IMR-90 (cell line): ENCODE measurements around the gene TP53TG5. TPM values are rescaled to one million over a fixed set of nuclear protein-coding genes. Genes with fewer than 3 reads are reported as not detected.

Experiments used
- ATAC-seq: fragments of 200-7000 bp; cut with Tn5 transposase; 2 replicates; pipeline ENCODE4 v1.9.1; 2020; ENCODE audit warnings: low read depth, mild to moderate bottlenecking, moderate library complexity
- BruUV-seq: library from RNA; stranded (reverse); fragments of 400-500 nt; replicated peaks from 2 replicates; lab custom pipeline; 2021; lab: Mats Ljungman, UMichigan
- CTCF ChIA-PET: fragments of 300-600 bp; formaldehyde crosslinking; extraction: SDS; loops from one replicate; lab custom pipeline; 2021; ENCODE audit warnings: antibody characterized with exemption; lab: Yijun Ruan, JAX
- POLR2A ChIA-PET: fragments of 300-600 bp; sonication (Branson Sonifier 250); formaldehyde crosslinking; loops from one replicate; lab custom pipeline; 2022; ENCODE audit warnings: antibody characterized with exemption; ENCODE audit not compliant: unreplicated experiment; lab: Charles Lee
- DNase-seq: peaks from one replicate; pipeline ENCODE4 v3.0.0; 2013
- H2AFZ ChIP-seq: replicated peaks from 2 replicates; pipeline ENCODE3; 2013; ENCODE audit warnings: low read length, mild to moderate bottlenecking; ENCODE audit not compliant: poor library complexity
- H2AK5ac ChIP-seq: 2 replicates; pipeline ENCODE4 v1.6.1; 2013; ENCODE audit warnings: low read depth, low read length, inconsistent platforms
- H2AK9ac ChIP-seq: replicated peaks from 2 replicates; pipeline ENCODE3; 2013; ENCODE audit warnings: mild to moderate bottlenecking, low read depth, low read length, moderate library complexity; ENCODE audit not compliant: poor library complexity
- H2BK120ac ChIP-seq: 2 replicates; pipeline ENCODE4 v1.6.1; 2013; ENCODE audit warnings: low read depth, low read length, inconsistent platforms
- H2BK15ac ChIP-seq: 3 replicates; pipeline ENCODE4 v1.6.1; 2013; ENCODE audit warnings: low read depth, low read length, inconsistent platforms
- H2BK20ac ChIP-seq: 2 replicates; pipeline ENCODE4 v1.6.1; 2013; ENCODE audit warnings: low read depth, mild to moderate bottlenecking, inconsistent platforms, low read length, moderate library complexity
- H2BK5ac ChIP-seq: 2 replicates; pipeline ENCODE4 v1.6.1; 2013; ENCODE audit warnings: mild to moderate bottlenecking, low read depth, low read length, inconsistent platforms; ENCODE audit not compliant: poor library complexity, severe bottlenecking
- H3K14ac ChIP-seq: replicated peaks from 2 replicates; pipeline ENCODE4 v1.6.1; 2013; ENCODE audit warnings: low read depth, low read length, inconsistent platforms
- H3K18ac ChIP-seq: 2 replicates; pipeline ENCODE4 v1.6.1; 2013; ENCODE audit warnings: low read depth, low read length, control low read depth
- H3K23ac ChIP-seq: 2 replicates; pipeline ENCODE4 v1.6.1; 2013; ENCODE audit warnings: low read depth, low read length, inconsistent platforms
- H3K27ac ChIP-seq: 2 replicates; pipeline ENCODE4 v1.5.1; 2013; ENCODE audit warnings: mild to moderate bottlenecking, control low read depth, low read length; ENCODE audit not compliant: insufficient read depth
- H3K27me3 ChIP-seq: 2 replicates; pipeline ENCODE4 v1.6.1; 2013; ENCODE audit warnings: low read length; ENCODE audit not compliant: control insufficient read depth, insufficient read depth
- H3K36me3 ChIP-seq: 2 replicates; pipeline ENCODE4 v1.6.1; 2013; ENCODE audit warnings: low read length, mixed read lengths; ENCODE audit not compliant: control insufficient read depth, insufficient read depth
- H3K4ac ChIP-seq: 2 replicates; pipeline ENCODE4 v1.6.1; 2013; ENCODE audit warnings: low read depth, low read length, inconsistent platforms
- H3K4me1 ChIP-seq: 2 replicates; pipeline ENCODE4 v1.6.1; 2013; ENCODE audit warnings: low read length, mixed read lengths; ENCODE audit not compliant: control insufficient read depth, insufficient read depth
- H3K4me2 ChIP-seq: 2 replicates; pipeline ENCODE4 v1.6.1; 2013; ENCODE audit warnings: low read depth, mild to moderate bottlenecking, control low read depth, low read length, moderate library complexity
- H3K4me3 ChIP-seq: 2 replicates; pipeline ENCODE4 v1.5.1; 2013; ENCODE audit warnings: low read depth, mild to moderate bottlenecking, control low read depth, low read length, moderate library complexity; ENCODE audit not compliant: insufficient read depth
- H3K56ac ChIP-seq: 2 replicates; pipeline ENCODE4 v1.6.1; 2013; ENCODE audit warnings: low read length, inconsistent platforms; ENCODE audit not compliant: insufficient read depth; ENCODE audit errors: extremely low read depth
- H3K79me1 ChIP-seq, 2 experiments: 2 replicates each; pipeline ENCODE4 v1.6.1; 2013; ENCODE audit warnings: low read length in 2 of 2, inconsistent platforms in 1 of 2, low read depth in 1 of 2
- H3K9ac ChIP-seq: 2 replicates; pipeline ENCODE4 v1.6.1; 2013; ENCODE audit warnings: low read depth, low read length, control low read depth
- H3K9me1 ChIP-seq: 2 replicates; pipeline ENCODE4 v1.6.1; 2013; ENCODE audit warnings: low read length, inconsistent platforms; ENCODE audit not compliant: insufficient read depth
- H3K9me3 ChIP-seq: 2 replicates; pipeline ENCODE4 v1.6.1; 2013; ENCODE audit warnings: low read length; ENCODE audit not compliant: control insufficient read depth, insufficient read depth
- H4K20me1 ChIP-seq: 2 replicates; pipeline ENCODE4 v1.6.1; 2013; ENCODE audit warnings: low read length, inconsistent platforms; ENCODE audit not compliant: insufficient read depth
- H4K5ac ChIP-seq: 2 replicates; pipeline ENCODE4 v1.6.1; 2013; ENCODE audit warnings: mild to moderate bottlenecking, low read depth, low read length, control low read depth
- H4K8ac ChIP-seq, 2 experiments: 2 replicates each; pipeline ENCODE4 v1.6.1; 2013; ENCODE audit warnings: low read depth in 2 of 2, low read length in 2 of 2, control low read depth in 1 of 2, inconsistent platforms in 1 of 2
- H4K91ac ChIP-seq: 2 replicates; pipeline ENCODE4 v1.6.1; 2013; ENCODE audit warnings: low read depth, low read length, inconsistent platforms; ENCODE audit not compliant: insufficient read depth
- BHLHE40 ChIP-seq: fragments of 150-350 bp; IDR thresholded peaks from 2 replicates; pipeline ENCODE4 v1.6.1; 2016; ENCODE audit warnings: mild to moderate bottlenecking, low read depth, low read length
- CEBPB ChIP-seq: IDR thresholded peaks from 2 replicates; pipeline ENCODE4 v1.6.1; 2012; ENCODE audit warnings: low read depth, low read length, improper control_type of control experiment
- CHD1 ChIP-seq: IDR thresholded peaks from 2 replicates; pipeline ENCODE4 v1.6.1; 2012; ENCODE audit warnings: low read depth, low read length, improper control_type of control experiment
- FOS ChIP-seq: fragments of 150-350 bp; IDR thresholded peaks from 2 replicates; pipeline ENCODE4 v1.6.1; 2016; ENCODE audit warnings: low read depth, low read length
- MAFK ChIP-seq: IDR thresholded peaks from 2 replicates; pipeline ENCODE4 v1.6.1; 2012; ENCODE audit warnings: low read depth, low read length, improper control_type of control experiment
- MAZ ChIP-seq: IDR thresholded peaks from 2 replicates; pipeline ENCODE4 v1.6.1; 2012; ENCODE audit warnings: low read depth, mild to moderate bottlenecking, low read length, improper control_type of control experiment, moderate library complexity, borderline replicate concordance
- MXI1 ChIP-seq: IDR thresholded peaks from 2 replicates; pipeline ENCODE4 v1.6.1; 2012; ENCODE audit warnings: low read depth, mild to moderate bottlenecking, low read length, moderate library complexity, borderline replicate concordance
- NFE2L2 ChIP-seq: fragments of 150-350 bp; IDR thresholded peaks from 2 replicates; pipeline ENCODE4 v1.6.1; 2016; ENCODE audit warnings: low read depth, mild to moderate bottlenecking, low read length
- POLR2A ChIP-seq: IDR thresholded peaks from 2 replicates; pipeline ENCODE4 v1.6.1; 2012; ENCODE audit warnings: mild to moderate bottlenecking, low read depth, low read length
- RAD21 ChIP-seq: IDR thresholded peaks from 2 replicates; pipeline ENCODE4 v1.6.1; 2012; ENCODE audit warnings: low read length, improper control_type of control experiment
- RCOR1 ChIP-seq: IDR thresholded peaks from 2 replicates; pipeline ENCODE4 v1.6.1; 2012; ENCODE audit warnings: mild to moderate bottlenecking, low read length, improper control_type of control experiment; ENCODE audit not compliant: insufficient replicate concordance
- RFX5 ChIP-seq: IDR thresholded peaks from 2 replicates; pipeline ENCODE4 v1.8.0; 2012; ENCODE audit warnings: low read depth, mild to moderate bottlenecking, low read length, moderate library complexity
- WGBS, 2 experiments: methylation state at CpG; one replicate each; pipeline versions ENCODE4 v1.1.5 to v1.1.7; 2013; ENCODE audit warnings: missing lambda C conversion rate in 2 of 2; ENCODE audit not compliant: insufficient read length in 1 of 2; ENCODE audit errors: extremely low coverage in 2 of 2; 5-methylcytosine and 5-hydroxymethylcytosine counted together
- dilution Hi-C: fragments of 300-500 bp; cut with HindIII; formaldehyde crosslinking; loops from one replicate; pipeline ENCODE4 v1.14.3; 2018; ENCODE audit warnings: low sequenced_read_pairs; ENCODE audit not compliant: unreplicated experiment
- in situ Hi-C: fragments of 300-500 bp; cut with MboI; formaldehyde crosslinking; loops from 3 replicates; pipeline ENCODE4 v1.14.3; 2019; ENCODE audit warnings: low sequenced_read_pairs, inconsistent platforms, mixed read lengths
- intact Hi-C: fragments of 100-400 bp; cut with micrococcal nuclease; formaldehyde crosslinking; loops from 2 replicates; pipeline ENCODE4 v1.10.0; 2022
- polyA plus RNA-seq, 3 experiments: library from polyadenylated mRNA; depleted of rRNA; stranded (reverse); fragments of >200 nt; gene quantifications; 2 replicates each; pipeline ENCODE4 v1.2.3, GENCODE V29; 2012; ENCODE audit warnings: low replicate concordance in 1 of 3
- total RNA-seq: library from RNA; depleted of rRNA; stranded (reverse); fragments of >200 nt; gene quantifications from 2 replicates; pipeline ENCODE4 v1.2.3, GENCODE V29; 2012
- TF ChIP-seq, protein P1 (sequence below): conservative IDR thresholded peaks from 2 replicates; pipeline ENCODE4 v1.5.1; 2012; ENCODE audit warnings: mild to moderate bottlenecking, low read depth, low read length, improper control_type of control experiment

TP53TG5 gene
- total and polyA plus RNA-seq, 2 of the 4 experiments (the other 2 are of a cell fraction) = not detected

DNA sequence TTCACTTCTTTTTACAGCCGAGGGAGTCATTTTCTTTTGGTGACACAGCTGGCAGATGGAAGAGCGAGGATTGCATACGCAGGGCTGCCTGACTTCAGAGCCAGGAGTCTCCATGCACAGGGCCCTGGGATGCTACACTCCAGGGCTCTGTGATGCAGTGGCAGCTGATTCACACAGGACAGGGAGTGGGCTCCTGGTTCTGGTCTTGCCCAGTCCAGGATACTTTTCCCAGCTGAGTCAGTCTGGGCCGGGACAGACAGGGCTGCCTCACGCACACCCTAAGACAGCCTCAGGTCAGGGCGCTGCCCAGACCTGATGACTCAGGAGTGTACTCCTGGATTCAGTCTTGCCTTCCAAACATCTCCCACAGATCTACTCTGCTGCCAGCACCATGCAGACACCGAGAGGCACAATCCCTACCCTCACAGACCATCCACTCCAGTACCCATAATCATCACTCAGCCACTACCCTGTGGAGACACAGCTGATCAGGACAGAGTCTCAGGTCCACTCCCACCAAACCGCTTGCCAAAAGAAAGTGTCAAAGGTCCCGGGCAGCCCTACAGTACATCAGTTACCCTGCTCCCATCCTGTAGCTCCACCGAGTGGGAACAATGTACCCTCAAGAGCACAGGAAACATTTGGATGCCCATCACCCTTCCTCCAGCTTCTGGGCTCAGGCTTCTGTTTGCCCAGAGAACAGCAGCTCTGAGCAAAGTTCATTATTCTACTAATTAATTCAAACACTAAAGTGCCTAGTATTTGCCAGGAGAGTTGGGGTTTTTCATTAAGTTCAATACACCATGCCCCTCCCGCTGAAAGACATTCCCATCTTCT is 41.4 kb downstream of the TP53TG5 start:
- Histone ChIP-seq H3K9me1 (peaks cover 42% of the 10 kb centered on the region), H4K8ac (peak overlapping the region; percentile 80 to 93), H3K4me1 (peaks cover 42% of the 10 kb centered on the region), H2AK5ac (peak overlapping the region; percentile 97), H3K79me1 (peaks cover 42 to 80% of the 10 kb centered on the region in 2 experiments), H2AK9ac (peak overlapping the region; percentile 78), H3K4me2 (peak overlapping the region; percentile 12), H4K91ac (peak overlapping the region; percentile 91), H3K4me3 (no peak overlapping the region), H3K27me3 (no peaks in the 10 kb centered on the region), H3K56ac (peak overlapping the region; percentile 86), H2AFZ (peak overlapping the region; percentile 21), H2BK15ac (peak overlapping the region; percentile 96), H3K4ac (peak overlapping the region; percentile 99), H4K5ac (peak overlapping the region; percentile 53), H3K23ac (peak overlapping the region; percentile 47), H4K20me1 (peaks cover 33% of the 10 kb centered on the region), H3K36me3 (peaks cover 53% of the 10 kb centered on the region), H2BK120ac (peak overlapping the region; percentile 98), H3K9me3 (no peaks in the 10 kb centered on the region), H3K18ac (peak overlapping the region; percentile 83), H3K27ac (peak overlapping the region; percentile 88), H2BK5ac (peak overlapping the region; percentile 92), H2BK20ac (peak overlapping the region; percentile 58), H3K14ac (peak overlapping the region; percentile 77), H3K9ac (peak overlapping the region; percentile 30)
- 13% methylated on average over 3 of the region's 11 CpGs; no CpG with 5 or more reads in 1 of the 2 experiments for WGBS, 2 experiments
- BruUV-seq = no TSS peak
- peak; percentile 48 for ATAC-seq
- CTCF ChIA-PET = interaction anchor here (0.6 to 1.6 kb wide), 4 partner anchors 16 to 100 kb away, joined by 3 to 5 read pairs (median 4); partner anchors contain the start of gene SYS1
- dilution Hi-C loops = no loop called here
- DNase-seq = peak; percentile 95
- TF ChIP-seq MAFK (peak; percentile 49), FOS (peak; percentile 95), CEBPB (peak; percentile 73; the same call in 1 of the 2 replicates), POLR2A (peak; percentile 77), RCOR1 (peak; percentile 16), CHD1 (no peak), RFX5 (no peak), MXI1 (peak; percentile 40; the same call in 1 of the 2 replicates), MAZ (peak; percentile 48; the same call in 1 of the 2 replicates), NFE2L2 (peak; percentile 46; the same call in 1 of the 2 replicates), RAD21 (0 out of 2 replicates have a peak, but pooled peaks have one; percentile 2), BHLHE40 (peak; percentile 51)
- TF ChIP-seq, protein P1, sequence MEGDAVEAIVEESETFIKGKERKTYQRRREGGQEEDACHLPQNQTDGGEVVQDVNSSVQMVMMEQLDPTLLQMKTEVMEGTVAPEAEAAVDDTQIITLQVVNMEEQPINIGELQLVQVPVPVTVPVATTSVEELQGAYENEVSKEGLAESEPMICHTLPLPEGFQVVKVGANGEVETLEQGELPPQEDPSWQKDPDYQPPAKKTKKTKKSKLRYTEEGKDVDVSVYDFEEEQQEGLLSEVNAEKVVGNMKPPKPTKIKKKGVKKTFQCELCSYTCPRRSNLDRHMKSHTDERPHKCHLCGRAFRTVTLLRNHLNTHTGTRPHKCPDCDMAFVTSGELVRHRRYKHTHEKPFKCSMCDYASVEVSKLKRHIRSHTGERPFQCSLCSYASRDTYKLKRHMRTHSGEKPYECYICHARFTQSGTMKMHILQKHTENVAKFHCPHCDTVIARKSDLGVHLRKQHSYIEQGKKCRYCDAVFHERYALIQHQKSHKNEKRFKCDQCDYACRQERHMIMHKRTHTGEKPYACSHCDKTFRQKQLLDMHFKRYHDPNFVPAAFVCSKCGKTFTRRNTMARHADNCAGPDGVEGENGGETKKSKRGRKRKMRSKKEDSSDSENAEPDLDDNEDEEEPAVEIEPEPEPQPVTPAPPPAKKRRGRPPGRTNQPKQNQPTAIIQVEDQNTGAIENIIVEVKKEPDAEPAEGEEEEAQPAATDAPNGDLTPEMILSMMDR = no peak
- POLR2A ChIA-PET = interaction anchor here (2.3 kb wide), 1 partner anchor 11 kb away, joined by 11 read pairs; the partner anchor contains the start of gene SDC4
- intact Hi-C loops = loop anchor here (5.0 kb wide), 1 partner anchor 441 kb away; no protein-coding TSS in a partner anchor
- in situ Hi-C loops = loop anchor here (25.0 kb wide), 1 partner anchor 576 kb away; the partner anchor contains the start of gene PLTP
